ENCODE data around the gene USH1G. TPM values are rescaled to one million over a fixed set of nuclear protein-coding genes. Genes with fewer than 3 reads are reported as not detected.

The USH1G gene
- total and polyA plus RNA-seq, 2 of the 13 experiments (the other 11 are each of a cell fraction or from before 2014, with no cell fraction given): 0.04 TPM; not detected in 1

DNA sequence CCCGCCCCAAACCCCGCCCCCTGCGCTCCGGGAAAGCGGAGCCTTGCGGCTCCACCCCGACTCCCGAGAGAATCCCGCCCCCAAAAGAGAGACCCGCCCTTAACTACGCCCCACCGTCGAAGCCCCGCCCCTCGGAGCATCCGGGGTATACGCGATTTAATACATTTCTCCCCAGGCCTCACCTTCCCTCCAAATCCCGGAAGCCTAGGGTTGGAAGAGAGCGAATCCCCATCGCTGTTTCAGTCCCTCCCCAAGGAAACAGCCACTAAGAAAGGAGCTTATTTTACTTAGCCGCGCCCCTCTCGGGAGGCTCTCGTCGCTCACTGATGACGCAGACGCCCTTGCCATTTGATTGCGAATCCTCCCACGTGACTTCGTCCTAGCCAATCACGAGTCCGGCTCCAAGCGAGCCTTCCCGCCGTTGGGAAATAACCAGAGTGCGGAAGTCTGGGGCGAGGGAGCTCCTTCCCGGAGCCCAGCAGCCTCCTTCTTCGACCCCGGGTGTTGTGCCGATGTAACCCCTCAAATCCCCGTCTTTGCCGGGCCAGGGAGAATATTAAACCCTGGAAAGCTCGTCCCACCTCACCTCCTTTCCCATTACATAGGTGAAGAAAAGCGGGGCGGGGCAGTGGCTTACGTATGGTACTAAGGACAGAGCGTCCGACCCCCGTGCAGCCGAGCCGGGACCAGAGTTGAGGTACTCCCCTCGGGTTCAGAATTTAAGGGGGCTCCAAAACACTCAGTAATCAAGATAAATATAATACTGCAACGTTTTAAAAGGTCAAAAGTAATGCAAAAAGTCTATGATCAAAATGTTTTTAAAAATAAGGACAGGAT, 49.8 kb downstream of the USH1G start (continued):
- TF ChIP-seq, protein P1, sequence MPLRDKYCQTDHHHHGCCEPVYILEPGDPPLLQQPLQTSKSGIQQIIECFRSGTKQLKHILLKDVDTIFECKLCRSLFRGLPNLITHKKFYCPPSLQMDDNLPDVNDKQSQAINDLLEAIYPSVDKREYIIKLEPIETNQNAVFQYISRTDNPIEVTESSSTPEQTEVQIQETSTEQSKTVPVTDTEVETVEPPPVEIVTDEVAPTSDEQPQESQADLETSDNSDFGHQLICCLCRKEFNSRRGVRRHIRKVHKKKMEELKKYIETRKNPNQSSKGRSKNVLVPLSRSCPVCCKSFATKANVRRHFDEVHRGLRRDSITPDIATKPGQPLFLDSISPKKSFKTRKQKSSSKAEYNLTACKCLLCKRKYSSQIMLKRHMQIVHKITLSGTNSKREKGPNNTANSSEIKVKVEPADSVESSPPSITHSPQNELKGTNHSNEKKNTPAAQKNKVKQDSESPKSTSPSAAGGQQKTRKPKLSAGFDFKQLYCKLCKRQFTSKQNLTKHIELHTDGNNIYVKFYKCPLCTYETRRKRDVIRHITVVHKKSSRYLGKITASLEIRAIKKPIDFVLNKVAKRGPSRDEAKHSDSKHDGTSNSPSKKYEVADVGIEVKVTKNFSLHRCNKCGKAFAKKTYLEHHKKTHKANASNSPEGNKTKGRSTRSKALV (CRISPR knock-in tag; IDR thresholded peaks at IDR 0.05): no peak
- TF ChIP-seq ZNF382 (CRISPR knock-in tag; IDR thresholded peaks at IDR 0.05; ENCODE audit: borderline replicate concordance) (no peak), RFX3 (CRISPR knock-in tag; IDR thresholded peaks at IDR 0.05) (no peak), ZNF747 (CRISPR knock-in tag; IDR thresholded peaks at IDR 0.05; ENCODE audit: borderline replicate concordance) (peak; percentile 19; the same call in 1 of the 2 replicates), ZFP90 (CRISPR knock-in tag; IDR thresholded peaks at IDR 0.05; ENCODE audit: borderline replicate concordance) (no peak; the same call in none of the 2 replicates), ZNF720 (CRISPR knock-in tag; IDR thresholded peaks at IDR 0.05) (no peak), ZNF570 (CRISPR knock-in tag; IDR thresholded peaks at IDR 0.05; ENCODE audit: borderline replicate concordance) (no peak), MED1 (CRISPR knock-in tag; IDR thresholded peaks at IDR 0.05) (no peak; the same call in 1 of the 2 replicates), TEAD2 (CRISPR knock-in tag; IDR thresholded peaks at IDR 0.05) (no peak), CEBPZ (IDR thresholded peaks at IDR 0.05; ENCODE audit: low read length) (no peak)
- TF ChIP-seq, protein P2, sequence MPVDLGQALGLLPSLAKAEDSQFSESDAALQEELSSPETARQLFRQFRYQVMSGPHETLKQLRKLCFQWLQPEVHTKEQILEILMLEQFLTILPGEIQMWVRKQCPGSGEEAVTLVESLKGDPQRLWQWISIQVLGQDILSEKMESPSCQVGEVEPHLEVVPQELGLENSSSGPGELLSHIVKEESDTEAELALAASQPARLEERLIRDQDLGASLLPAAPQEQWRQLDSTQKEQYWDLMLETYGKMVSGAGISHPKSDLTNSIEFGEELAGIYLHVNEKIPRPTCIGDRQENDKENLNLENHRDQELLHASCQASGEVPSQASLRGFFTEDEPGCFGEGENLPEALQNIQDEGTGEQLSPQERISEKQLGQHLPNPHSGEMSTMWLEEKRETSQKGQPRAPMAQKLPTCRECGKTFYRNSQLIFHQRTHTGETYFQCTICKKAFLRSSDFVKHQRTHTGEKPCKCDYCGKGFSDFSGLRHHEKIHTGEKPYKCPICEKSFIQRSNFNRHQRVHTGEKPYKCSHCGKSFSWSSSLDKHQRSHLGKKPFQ (CRISPR knock-in tag; IDR thresholded peaks at IDR 0.05; ENCODE audit: insufficient replicate concordance): no peak
- TF ChIP-seq, protein P3, sequence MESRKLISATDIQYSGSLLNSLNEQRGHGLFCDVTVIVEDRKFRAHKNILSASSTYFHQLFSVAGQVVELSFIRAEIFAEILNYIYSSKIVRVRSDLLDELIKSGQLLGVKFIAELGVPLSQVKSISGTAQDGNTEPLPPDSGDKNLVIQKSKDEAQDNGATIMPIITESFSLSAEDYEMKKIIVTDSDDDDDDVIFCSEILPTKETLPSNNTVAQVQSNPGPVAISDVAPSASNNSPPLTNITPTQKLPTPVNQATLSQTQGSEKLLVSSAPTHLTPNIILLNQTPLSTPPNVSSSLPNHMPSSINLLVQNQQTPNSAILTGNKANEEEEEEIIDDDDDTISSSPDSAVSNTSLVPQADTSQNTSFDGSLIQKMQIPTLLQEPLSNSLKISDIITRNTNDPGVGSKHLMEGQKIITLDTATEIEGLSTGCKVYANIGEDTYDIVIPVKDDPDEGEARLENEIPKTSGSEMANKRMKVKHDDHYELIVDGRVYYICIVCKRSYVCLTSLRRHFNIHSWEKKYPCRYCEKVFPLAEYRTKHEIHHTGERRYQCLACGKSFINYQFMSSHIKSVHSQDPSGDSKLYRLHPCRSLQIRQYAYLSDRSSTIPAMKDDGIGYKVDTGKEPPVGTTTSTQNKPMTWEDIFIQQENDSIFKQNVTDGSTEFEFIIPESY (CRISPR knock-in tag; IDR thresholded peaks at IDR 0.05): peak; percentile 21; the same call in 1 of the 2 replicates
- TF ChIP-seq, protein P4, sequence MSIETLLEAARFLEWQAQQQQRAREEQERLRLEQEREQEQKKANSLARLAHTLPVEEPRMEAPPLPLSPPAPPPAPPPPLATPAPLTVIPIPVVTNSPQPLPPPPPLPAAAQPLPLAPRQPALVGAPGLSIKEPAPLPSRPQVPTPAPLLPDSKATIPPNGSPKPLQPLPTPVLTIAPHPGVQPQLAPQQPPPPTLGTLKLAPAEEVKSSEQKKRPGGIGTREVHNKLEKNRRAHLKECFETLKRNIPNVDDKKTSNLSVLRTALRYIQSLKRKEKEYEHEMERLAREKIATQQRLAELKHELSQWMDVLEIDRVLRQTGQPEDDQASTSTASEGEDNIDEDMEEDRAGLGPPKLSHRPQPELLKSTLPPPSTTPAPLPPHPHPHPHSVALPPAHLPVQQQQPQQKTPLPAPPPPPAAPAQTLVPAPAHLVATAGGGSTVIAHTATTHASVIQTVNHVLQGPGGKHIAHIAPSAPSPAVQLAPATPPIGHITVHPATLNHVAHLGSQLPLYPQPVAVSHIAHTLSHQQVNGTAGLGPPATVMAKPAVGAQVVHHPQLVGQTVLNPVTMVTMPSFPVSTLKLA (IDR thresholded peaks at IDR 0.05): peak; percentile 66

Data from HepG2 (cell line).